Keratinocyte (primary cell): ENCODE results near the gene TIGAR. TPM values are rescaled to one million over a fixed set of nuclear protein-coding genes. Genes with fewer than 3 reads are reported as not detected.

Experiments used
- DNase-seq: peaks from one replicate; pipeline ENCODE4 v3.0.0-alpha.2; 2011; ENCODE audit warnings: low read depth, missing footprints, low spot score
- FAIRE-seq: peaks from 2 replicates; lab custom pipeline; 2011; peaks lifted over from hg19 to GRCh38; lab: Jason Lieb, UNC
- H2AFZ ChIP-seq: 2 replicates; pipeline ENCODE4 v1.6.0; 2012; ENCODE audit warnings: low read length, control low read depth, inconsistent platforms; ENCODE audit not compliant: control insufficient read depth
- H3K27ac ChIP-seq: 2 replicates; pipeline ENCODE4 v1.5.1; 2011; ENCODE audit warnings: low read length; ENCODE audit not compliant: control insufficient read depth, insufficient read depth
- H3K27me3 ChIP-seq: 3 replicates; pipeline ENCODE4 v1.6.0; 2011; ENCODE audit warnings: low read length; ENCODE audit not compliant: control insufficient read depth, insufficient read depth; ENCODE audit errors: extremely low read depth
- H3K36me3 ChIP-seq, 2 experiments: 2 replicates in 1 of 2; 3 replicates in 1 of 2; pipeline ENCODE4 v1.5.1; 2011; ENCODE audit warnings: low read length in 2 of 2, mild to moderate bottlenecking in 1 of 2; ENCODE audit not compliant: control insufficient read depth in 2 of 2, insufficient read depth in 2 of 2; ENCODE audit errors: extremely low read depth in 1 of 2
- H3K4me1 ChIP-seq: 3 replicates; pipeline ENCODE4 v1.5.1; 2011; ENCODE audit warnings: low read length; ENCODE audit not compliant: control insufficient read depth, insufficient read depth; ENCODE audit errors: extremely low read depth
- H3K4me2 ChIP-seq: 3 replicates; pipeline ENCODE4 v1.6.0; 2011; ENCODE audit warnings: low read depth, low read length; ENCODE audit not compliant: control insufficient read depth, insufficient read depth; ENCODE audit errors: extremely low read depth
- H3K4me3 ChIP-seq, 3 experiments: fragments of 200-600 bp in 1 of 3; sonication (generic) in 1 of 3; 2 replicates in 2 of 3; 3 replicates in 1 of 3; pipeline ENCODE4 v1.5.1; 2011 to 2016; ENCODE audit warnings: low read length in 3 of 3, mild to moderate bottlenecking in 3 of 3, control low read depth in 2 of 3, inconsistent platforms in 1 of 3, low read depth in 1 of 3, mixed read lengths in 1 of 3, mixed run types in 1 of 3, moderate library complexity in 1 of 3; ENCODE audit not compliant: control insufficient read depth in 2 of 3, insufficient read depth in 2 of 3; ENCODE audit errors: extremely low read depth in 1 of 3
- H3K79me2 ChIP-seq: 2 replicates; pipeline ENCODE4 v1.6.0; 2012; ENCODE audit warnings: low read length; ENCODE audit not compliant: control insufficient read depth, insufficient read depth
- H3K9ac ChIP-seq: 3 replicates; pipeline ENCODE4 v1.6.0; 2011; ENCODE audit warnings: low read length; ENCODE audit not compliant: control insufficient read depth, insufficient read depth; ENCODE audit errors: extremely low read depth
- H3K9me1 ChIP-seq: 3 replicates; pipeline ENCODE4 v1.6.0; 2011; ENCODE audit warnings: low read length; ENCODE audit not compliant: control insufficient read depth, insufficient read depth; ENCODE audit errors: extremely low read depth
- H3K9me3 ChIP-seq: 2 replicates; pipeline ENCODE4 v1.5.1; 2012; ENCODE audit warnings: low read depth, low read length; ENCODE audit not compliant: control insufficient read depth
- H4K20me1 ChIP-seq: 3 replicates; pipeline ENCODE4 v1.6.0; 2011; ENCODE audit warnings: low read length; ENCODE audit not compliant: control insufficient read depth, insufficient read depth; ENCODE audit errors: extremely low read depth
- CTCF ChIP-seq, 3 experiments: IDR thresholded peaks in 1 of 3; conservative IDR thresholded peaks in 1 of 3; optimal IDR thresholded peaks in 1 of 3; 2 replicates in 2 of 3; 3 replicates in 1 of 3; pipeline versions ENCODE3 to v1.5.1; 2011; ENCODE audit warnings: low read length in 3 of 3, mild to moderate bottlenecking in 3 of 3, moderate library complexity in 2 of 3, control low read depth in 1 of 3, inconsistent platforms in 1 of 3; ENCODE audit not compliant: insufficient read depth in 2 of 3; ENCODE audit errors: extremely low read depth in 1 of 3
- EZH2 ChIP-seq: IDR thresholded peaks from one replicate; pipeline ENCODE4 v1.6.1; 2012; ENCODE audit warnings: inconsistent platforms, mild to moderate bottlenecking, low read length, moderate library complexity
- dilution Hi-C: fragments of 300-500 bp; cut with MboI; formaldehyde crosslinking; loops from one replicate; pipeline ENCODE4 v1.7.0; 2020; ENCODE audit warnings: low sequenced_read_pairs; ENCODE audit not compliant: extremely low pct_ligation_motif_present
- polyA plus RNA-seq, 5 experiments: library from polyadenylated mRNA; depleted of rRNA in 3 of 5; stranded (reverse) in 3 of 5; stranded (forward) in 1 of 5; unstranded in 1 of 5; fragments of >200 nt; gene quantifications; 1 replicate in 1 of 5; 2 replicates in 3 of 5; 3 replicates in 1 of 5; pipeline versions ENCODE4 v1.2.1 to v1.2.3, GENCODE V29; 2011 to 2012; ENCODE audit warnings: missing spikeins in 2 of 5, low read depth in 1 of 5, low replicate concordance in 1 of 5

TIGAR gene
- polyA plus RNA-seq, 1 donor (not counting 4 experiments of a cell fraction or from before 2014, with no cell fraction given), result 37.3 TPM

- peaks cover 82% of the 10 kb centered on the region for H4K20me1 ChIP-seq
- no peak overlapping the region for H3K4me2 ChIP-seq
- no peaks in the 10 kb centered on the region for H3K27me3 ChIP-seq
- H3K4me1 ChIP-seq, result no peaks in the 10 kb centered on the region
- peaks cover 97% of the 10 kb centered on the region for H3K79me2 ChIP-seq
- no peak for TF ChIP-seq EZH2
- no peak for TF ChIP-seq CTCF (optimal IDR thresholded peaks at IDR 0.05 in 1 of 3, IDR thresholded peaks at IDR 0.05 in 1 of 3, conservative IDR thresholded peaks at IDR 0.05 in 1 of 3; ENCODE audit: extremely low read depth in 1 of 3, insufficient read depth in 2 of 3, low read length in 3 of 3)
- H3K9ac ChIP-seq, result no peak overlapping the region
- H3K9me1 ChIP-seq, result peaks cover 7% of the 10 kb centered on the region
- dilution Hi-C loops, result no loop called here
- H3K9me3 ChIP-seq, result no peaks in the 10 kb centered on the region
- H3K27ac ChIP-seq, result no peak overlapping the region
- peaks cover 72 to 91% of the 10 kb centered on the region in 2 experiments for H3K36me3 ChIP-seq
- DNase-seq (no peak), FAIRE-seq (no peak)
- no peak overlapping the region for H3K4me3 ChIP-seq
- no peak overlapping the region for H2AFZ ChIP-seq
Observed at GRCh38 chr12:4289231-4289878, 31.7 kb upstream of the TIGAR start.

- H3K9me3 ChIP-seq, result no peaks in the 10 kb centered on the region
- no peak for DNase-seq
- dilution Hi-C loops, result no loop called here
- no peak for TF ChIP-seq EZH2
- no peak for TF ChIP-seq CTCF (optimal IDR thresholded peaks at IDR 0.05 in 1 of 3, IDR thresholded peaks at IDR 0.05 in 1 of 3, conservative IDR thresholded peaks at IDR 0.05 in 1 of 3; ENCODE audit: extremely low read depth in 1 of 3, insufficient read depth in 2 of 3, low read length in 3 of 3)
- FAIRE-seq, result no peak
- H3K27ac ChIP-seq, result no peak overlapping the region
- H4K20me1 ChIP-seq, result peaks cover 88% of the 10 kb centered on the region
- H3K4me2 ChIP-seq, result no peak overlapping the region
- H3K27me3 ChIP-seq, result no peaks in the 10 kb centered on the region
- H3K36me3 ChIP-seq, result peaks cover 77 to 90% of the 10 kb centered on the region in 2 experiments
- H3K79me2 ChIP-seq, result peaks cover 99% of the 10 kb centered on the region
- no peaks in the 10 kb centered on the region for H3K4me1 ChIP-seq
- no peak overlapping the region for H2AFZ ChIP-seq
- H3K4me3 ChIP-seq, result no peak overlapping the region
- no peak overlapping the region for H3K9ac ChIP-seq
- H3K9me1 ChIP-seq, result peaks cover 7% of the 10 kb centered on the region
Observed at GRCh38 chr12:4289998-4290790, 30.8 kb upstream of the TIGAR start.
